Central memory CD4-positive, alpha-beta T cell (primary cell): ENCODE measurements around the gene SBNO1.
"Not testable (repeated sequence)": the region's sequence is repeated elsewhere in the genome, so short reads cannot be mapped to it uniquely, and the experiment has no call there.

Source experiments
- DNase-seq: peaks from one replicate; pipeline ENCODE4 v3.0.0; 2022

SBNO1 gene

DNA sequence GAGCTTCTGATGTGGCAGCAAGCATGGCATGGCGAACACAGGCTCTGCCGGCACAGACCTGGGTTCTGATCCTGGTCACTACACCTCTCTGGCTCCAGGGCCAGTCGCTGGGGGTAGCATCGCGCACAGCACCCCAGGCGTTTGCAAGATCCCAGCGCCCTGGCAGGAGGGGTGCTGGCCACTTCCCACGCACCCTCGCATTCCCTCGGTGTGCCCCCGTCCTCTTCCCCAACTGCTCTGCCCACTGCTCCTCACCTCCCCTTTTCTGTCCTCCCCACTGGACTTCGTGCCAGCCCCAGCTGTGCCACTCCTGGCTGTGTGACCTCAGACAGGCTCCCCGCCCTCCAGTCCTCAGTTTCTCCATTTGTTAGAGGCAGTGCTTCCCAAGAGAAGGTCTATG, 95.8 kb downstream of the SBNO1 start:
- no peak for DNase-seq

DNA sequence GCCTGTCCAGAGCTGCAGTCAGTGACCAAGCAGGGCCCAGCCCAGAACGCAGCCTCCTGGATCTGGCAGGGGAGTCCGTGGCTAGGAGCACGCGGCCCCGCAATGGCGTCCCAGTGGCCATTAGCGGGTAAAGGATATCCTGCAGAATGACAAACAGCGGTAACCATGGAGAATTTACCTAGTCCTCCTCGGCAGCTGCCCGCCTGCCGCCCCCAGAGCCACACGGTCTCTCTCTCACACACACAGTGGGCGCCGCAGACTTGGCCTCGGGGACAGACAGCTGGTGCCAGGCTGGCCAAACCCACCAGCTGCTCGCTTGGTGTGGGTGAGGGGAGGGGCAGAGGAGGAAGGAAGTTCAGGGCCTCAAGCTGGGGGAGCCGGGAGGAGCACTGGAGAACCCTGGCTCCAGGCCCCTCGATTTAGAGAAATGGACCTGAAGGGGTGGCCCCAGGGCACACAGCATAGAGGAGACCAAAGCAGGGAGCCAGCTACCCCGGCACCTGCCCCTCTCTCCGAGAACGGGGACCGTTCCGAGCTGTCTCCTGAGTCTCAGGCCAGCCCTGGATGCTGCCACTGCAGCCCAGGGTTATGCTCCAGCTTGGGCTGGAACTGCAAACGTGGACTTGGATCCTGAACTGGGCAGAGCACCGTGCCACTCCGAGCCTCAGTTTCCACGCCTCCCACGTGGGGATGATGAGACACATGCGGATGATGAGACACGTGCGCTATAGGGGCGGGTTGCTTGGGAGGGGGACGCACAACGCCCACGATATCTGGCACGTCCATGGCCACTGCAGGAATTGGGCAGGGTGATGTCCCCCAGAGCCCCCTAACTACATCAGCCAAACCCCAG, 96.4 kb downstream of the SBNO1 start:
- no peak for DNase-seq

DNA sequence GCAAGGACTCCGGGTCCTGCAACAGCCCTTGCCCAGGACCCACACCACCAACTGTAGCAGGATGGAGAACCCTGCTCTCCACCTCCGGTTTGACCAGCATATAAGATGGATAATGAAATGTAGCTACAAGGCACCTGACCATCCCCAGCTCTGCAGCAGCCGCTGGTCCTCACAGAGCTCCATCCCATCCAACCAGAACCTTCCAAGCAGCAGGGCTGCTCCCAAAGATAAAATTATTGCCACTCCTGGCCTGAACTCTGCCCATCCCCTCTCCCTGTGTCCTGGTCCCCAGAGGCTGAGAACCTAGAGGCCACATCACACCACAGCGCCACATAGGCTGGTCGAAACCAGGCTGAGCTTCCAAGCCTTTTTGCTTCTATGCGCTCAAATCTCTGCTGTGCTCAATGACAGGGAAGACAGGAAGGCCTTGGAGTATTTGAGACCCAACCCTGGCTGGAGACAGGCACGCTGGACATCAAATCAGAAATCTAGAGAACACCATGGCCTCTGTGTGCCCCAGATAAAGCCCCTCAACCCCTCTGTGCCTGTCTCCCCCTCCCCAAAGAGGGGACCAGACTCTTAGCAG, 97.2 kb downstream of the SBNO1 start:
- no peak for DNase-seq

DNA sequence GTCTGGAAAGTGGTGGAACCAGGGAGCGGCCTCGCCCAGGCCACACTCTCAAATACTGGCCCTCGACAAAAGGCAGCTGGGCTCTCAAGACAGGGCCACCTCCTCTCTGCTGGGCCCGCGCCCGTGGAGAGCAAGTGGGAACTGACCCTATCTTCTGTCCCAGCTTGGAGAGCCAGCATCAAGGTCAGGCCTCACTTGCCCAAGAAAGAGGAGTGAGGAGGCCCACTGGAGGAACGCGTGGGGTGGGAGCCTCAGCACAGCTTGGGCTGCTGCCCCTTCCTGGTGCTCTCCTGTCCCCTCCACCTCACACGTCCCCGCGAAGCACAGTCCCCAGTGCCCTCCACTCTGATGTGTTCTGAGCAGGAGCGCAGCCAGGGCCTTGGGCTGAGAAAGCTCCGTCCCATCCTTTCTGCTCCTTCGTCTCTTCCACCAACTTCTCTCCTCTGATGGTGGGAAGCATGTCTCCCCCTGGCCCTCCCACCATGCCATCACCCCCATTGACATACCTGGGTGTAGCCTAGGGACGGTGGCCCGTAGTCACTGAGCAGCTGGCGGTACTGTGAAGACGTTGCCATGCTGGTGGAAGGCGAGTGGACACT, 97.9 kb downstream of the SBNO1 start:
- no peak for DNase-seq

GRCh38 chr12:123265851-123266678, 98.6 kb downstream of the SBNO1 start:
- no peak for DNase-seq

DNA sequence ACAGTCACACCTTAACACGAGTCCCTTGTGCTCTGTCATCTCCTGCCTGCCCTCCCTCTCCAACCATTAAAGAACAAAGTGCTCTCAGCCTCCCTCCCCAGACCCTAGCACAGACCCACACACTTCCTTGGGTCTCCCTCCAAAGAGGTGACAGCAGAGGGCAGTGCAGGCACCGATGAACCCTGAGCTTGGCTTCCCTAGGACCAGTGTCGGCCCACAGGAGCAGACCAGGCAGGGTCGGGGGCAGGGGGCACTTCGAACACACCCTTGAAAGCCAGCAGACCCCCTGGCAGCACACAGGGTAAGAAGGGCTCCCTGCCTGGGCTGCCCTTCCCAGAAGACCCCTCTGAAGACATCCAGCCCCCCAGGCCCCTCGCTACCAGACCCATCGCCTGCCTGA, 100.0 kb downstream of the SBNO1 start:
- no peak for DNase-seq

DNA sequence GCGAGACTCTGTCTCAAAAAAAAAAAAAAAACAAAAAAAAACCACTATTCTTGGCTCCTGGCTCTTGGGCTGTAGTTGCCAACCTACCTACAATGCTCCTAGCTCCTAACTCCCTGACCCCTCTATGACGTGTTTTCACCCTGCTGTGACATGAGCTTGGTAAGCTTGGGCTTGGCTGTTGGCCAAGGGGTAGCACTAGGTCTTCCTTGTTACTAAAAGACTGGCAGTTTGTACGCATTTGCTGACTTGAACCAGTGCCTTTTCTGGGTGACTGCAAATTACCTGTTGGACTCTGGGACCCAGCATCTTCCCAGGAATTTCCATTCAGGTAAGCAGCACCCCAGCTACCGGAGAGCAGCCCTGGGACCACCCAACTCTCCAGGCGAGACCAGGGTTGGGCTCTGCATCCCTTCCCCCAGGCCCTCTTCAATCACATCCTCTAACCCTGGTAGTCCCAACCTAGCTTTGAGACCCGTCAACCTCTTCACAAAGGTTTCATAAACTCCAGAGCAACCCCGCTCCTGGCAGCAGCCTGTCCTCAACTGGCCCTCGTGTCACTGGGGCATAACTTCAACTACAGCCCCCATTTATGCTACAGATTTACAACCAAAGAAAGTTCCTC, 101.3 kb downstream of the SBNO1 start:
- DNase-seq = no peak

GRCh38 chr12:123261196-123261595, 103.5 kb downstream of the SBNO1 start:
- DNase-seq = no peak

GRCh38 chr12:123260081-123260480, 104.6 kb downstream of the SBNO1 start:
- no peak for DNase-seq

DNA sequence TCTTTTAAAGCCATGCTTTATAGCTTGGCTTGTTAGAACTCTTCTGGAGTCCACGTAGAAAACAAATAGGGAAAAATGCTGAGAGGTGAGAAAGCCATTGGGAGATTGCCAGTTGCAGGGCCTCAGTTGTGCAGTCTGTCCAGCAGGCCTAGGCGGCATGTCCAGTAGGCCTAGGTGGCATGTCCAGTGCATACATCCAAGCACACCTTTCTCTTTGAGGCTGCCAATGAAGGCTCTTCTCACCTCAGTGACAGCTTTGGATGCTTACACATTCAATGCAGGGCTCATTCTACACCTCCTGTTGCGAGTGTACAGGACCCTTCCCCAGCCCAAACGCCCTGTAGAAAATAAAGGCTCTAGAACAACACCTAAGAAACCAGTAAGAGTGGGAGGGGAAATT, 106.1 kb downstream of the SBNO1 start:
- no peak for DNase-seq

DNA sequence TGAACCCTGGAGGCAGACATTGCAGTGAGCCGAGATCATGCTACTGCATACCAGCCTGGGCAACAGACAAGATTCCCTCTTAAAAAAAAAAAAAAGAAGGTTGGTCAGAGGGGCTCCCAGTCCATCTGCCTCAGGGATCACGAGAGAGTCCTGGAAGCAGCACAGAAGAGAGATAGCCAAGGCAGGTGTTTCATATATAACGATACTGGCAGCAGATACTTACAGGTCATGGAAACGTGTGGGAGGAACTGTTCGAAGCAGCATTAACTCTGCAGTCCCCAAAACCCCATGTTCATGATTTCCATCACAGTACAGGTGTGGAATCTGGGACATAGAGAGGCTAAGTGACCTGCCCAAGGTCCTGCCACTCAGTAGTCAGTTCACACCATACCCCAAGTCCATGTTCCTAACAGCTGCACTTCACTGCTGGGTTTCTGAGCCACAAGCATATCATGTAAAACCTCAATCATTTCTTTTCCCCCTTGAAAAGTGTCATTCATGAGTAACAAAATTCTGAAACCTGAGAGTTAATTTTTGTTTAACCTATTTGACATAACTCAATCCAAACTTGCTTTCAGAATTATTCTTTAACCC, 109.7 kb downstream of the SBNO1 start:
- DNase-seq = no peak

DNA sequence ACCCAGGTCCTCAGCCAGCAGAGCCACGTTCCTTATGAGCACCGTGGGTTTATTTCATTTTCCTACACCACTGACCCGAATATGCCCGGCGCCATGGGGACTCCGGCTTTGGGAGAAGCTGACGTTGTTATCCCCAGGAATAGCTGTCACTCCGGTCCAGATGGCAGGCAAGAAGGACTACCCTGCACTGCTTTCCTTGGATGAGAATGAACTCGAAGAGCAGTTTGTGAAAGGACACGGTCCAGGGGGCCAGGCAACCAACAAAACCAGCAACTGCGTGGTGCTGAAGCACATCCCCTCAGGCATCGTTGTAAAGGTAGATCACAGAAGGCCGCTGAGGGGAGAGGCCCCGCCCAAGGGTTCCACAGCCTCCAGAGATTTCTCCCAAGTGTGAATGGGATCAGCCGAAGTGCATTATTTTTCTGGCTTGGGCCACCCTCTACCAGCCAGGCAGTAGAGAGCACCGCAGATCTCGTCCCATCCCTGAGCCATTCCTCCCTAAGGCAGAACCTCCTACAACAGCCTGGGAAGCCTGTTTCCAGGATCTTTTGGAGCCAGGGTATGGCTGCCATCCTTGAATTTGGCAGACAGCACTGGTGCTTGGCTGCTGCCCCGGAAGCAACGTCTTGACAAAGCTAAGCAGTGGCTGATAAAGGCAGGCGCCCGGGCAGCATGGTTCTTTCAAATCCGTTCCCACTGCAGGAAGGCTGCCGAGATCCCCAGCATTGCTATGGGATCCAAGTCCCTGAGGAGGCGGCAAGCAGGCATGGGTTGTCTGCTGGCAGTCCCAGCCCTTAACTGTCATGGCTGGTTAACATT, 110.8 kb downstream of the SBNO1 start:
- no peak for DNase-seq

DNA sequence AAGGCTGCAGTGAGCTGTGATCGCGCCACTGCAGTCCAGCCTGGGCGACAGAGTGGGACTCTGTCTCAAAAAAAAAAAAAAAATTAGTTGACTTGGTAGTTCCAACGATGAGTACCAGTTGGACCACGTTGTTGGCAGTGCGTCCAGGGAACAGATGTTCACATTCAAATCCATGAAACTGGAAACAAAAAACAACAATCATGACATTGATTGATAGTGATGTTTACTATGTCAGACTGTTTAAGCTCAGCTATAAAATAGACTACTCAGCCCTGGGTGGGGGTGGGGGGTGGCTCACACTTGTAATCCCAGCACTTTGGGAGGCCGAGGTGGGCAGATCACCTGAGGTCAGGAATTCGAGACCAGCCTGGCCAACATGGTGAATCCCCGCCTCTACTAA, 112.3 kb downstream of the SBNO1 start:
- DNase-seq = not testable (repeated sequence)

- no peak for DNase-seq
These were observed 113.1 kb downstream of the SBNO1 start for GRCh38 chr12:123251403-123252076.

DNA sequence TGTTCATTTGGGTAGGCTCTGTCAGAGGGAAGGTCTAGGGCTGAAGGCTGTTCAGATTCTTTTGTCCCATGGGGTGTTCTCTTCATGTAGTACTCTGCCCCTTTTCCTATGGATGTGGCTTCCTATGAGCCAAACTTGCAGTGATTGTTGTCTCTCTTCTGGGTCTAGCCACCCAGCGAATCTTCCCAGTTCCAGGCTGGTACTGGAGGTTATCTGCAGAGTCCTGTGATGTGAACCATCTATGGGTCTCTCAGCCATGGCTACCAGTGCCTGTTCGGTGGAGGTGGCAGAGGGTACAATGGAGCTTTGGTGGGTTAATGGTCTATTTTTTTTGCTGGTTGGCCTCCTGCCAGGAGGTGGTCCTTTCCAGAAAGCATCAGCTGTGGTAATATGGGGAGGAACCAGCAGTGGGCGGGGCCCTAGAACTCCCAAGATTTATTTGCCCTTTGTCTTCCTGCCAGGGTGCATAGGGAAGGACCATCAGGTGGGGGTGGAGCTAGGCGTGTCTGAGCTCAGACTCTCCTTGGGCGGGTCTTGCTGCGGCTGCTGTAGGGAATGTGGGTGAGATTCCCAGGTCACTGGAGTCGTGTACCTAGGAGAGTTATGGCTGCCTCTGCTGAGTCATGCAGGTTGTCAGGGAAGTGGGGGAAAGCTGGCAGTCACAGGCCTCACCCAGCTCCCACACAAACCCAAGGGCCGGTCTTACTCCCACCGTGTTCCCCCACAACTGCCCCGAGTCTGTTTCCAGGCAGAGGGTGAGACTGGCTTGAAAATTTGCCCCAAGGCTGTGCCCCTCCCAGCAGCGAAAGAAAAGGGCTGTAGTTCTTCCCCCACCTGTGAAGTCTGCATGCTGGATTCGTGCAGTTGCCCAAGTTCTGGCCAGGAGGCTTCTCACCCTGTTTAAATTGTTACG, 113.9 kb downstream of the SBNO1 start:
- DNase-seq = no peak

DNA sequence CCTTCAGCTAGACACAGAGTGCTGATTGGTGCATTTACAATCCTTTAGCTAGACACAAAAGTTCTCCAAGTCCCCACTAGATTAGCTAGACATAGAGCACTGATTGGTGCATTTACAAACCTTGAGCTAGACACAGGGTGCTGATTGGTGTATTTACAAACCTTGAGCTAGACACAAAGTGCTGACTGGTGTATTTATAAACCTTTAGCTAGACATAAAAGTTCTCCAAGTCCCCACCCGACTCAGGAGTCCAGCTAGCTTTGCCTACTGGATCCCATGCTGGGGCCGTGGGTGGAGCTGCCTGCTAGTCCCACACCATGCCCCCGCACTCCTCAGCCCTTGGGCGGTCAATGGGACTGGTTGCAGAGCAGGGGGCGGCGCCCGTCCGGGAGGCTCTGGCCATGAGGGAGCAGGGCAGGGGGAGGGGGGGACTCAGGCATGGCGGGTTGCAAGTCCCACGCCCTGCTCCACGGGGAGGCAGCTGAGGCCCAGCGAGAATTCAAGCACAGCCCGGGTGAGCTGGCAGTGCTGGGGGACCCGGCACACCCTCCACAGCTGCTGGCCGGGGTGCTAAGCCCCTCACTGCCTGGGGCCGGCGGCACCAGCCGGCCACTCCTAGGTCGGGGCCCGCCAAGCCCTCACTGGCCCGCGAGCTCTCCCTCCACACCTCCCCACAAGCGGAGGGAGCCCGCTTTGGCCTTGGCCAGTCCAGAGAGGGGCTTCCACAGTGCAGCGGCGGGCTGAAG, 115.5 kb downstream of the SBNO1 start:
- not testable (repeated sequence) for DNase-seq

DNA sequence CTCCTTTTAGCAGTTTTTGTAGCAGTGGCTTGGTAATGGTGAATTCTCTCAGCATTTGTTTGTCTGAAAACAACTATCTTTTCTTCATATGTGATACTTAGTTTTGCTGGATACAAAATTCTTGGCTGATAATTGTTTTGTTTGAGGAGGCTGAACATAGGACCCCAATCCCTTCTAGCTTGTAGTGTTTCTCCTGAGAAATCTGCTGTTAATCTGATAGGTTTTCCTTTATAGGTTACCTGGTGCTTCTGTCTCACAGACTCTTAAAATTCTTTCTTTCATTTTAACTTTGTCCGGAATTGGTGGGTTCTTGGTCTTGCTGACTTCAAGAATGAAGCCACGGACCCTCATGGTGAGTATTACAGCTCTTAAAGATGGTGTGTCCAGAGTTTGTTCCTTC, 116.5 kb downstream of the SBNO1 start:
- not testable (repeated sequence) for DNase-seq

DNA sequence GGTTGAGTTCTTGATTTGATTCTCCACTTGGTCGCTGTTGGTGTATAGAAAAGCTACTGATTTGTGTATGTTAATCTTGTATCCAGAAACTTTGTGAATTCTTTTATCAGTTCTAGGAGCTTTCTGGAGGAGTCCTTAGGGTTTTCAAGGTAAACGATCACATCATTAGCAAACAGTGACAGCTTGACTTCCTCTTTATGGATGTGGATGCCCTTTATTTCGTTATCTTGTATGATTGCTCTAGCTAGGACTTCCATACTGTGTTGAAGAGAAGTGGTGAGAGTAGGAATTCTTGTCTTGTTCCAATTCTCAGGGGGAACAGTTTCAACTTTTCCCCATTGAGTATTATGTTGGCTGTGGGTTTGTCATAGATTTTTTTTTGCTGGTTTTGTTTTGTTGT, 119.0 kb downstream of the SBNO1 start:
- DNase-seq = no peak

- no peak for DNase-seq
These were observed 120.9 kb downstream of the SBNO1 start for GRCh38 chr12:123243671-123244262.
